Stimulated activated CD8-positive, alpha-beta memory T cell treated with anti-CD3 and anti-CD28 coated beads, Interleukin-12 subunit alpha, Interleukin-12 subunit beta, amount 100 ng/mL, for 24 hours (primary cell): ENCODE results near the gene PARP6.
A peak's percentile ranks its signal among the peaks of the same experiment; 100 is the strongest.

ENCODE experiments used
- DNase-seq: peaks from one replicate; pipeline ENCODE4 v3.0.0-alpha.2; 2020; ENCODE audit errors: extremely low read depth

PARP6 gene

GRCh38 chr15:72272213-72272996 lies at the start of gene PARP6:
PARP6 (minus strand) TSS chr15:72272554; CDS start chr15:72267477, 5,077 bp downstream.
- peak; percentile 96 for DNase-seq

GRCh38 chr15:72319985-72320671 lies 47.8 kb upstream of the PARP6 start, which contains the start of gene CELF6:
CELF6 (minus strand) TSS chr15:72320157; CDS start chr15:72319874, 283 bp downstream.
- peak; percentile 47 for DNase-seq

- no peak for DNase-seq
These were observed 47.1 kb upstream of the PARP6 start for GRCh38 chr15:72319360-72319984.

- DNase-seq = no peak
These were observed 46.1 kb upstream of the PARP6 start for GRCh38 chr15:72318408-72318942.

- DNase-seq = no peak
These were observed 43.5 kb upstream of the PARP6 start for GRCh38 chr15:72315706-72316370.

GRCh38 chr15:72313881-72314280 lies 41.5 kb upstream of the PARP6 start:
- no peak for DNase-seq

GRCh38 chr15:72313448-72313840 lies 41.1 kb upstream of the PARP6 start:
- DNase-seq = no peak

- peak; percentile 19 for DNase-seq
These were observed 40.5 kb upstream of the PARP6 start for GRCh38 chr15:72312605-72313447.

GRCh38 chr15:72307026-72307425 lies 34.7 kb upstream of the PARP6 start:
- no peak for DNase-seq

GRCh38 chr15:72306211-72306785 lies 33.9 kb upstream of the PARP6 start:
- DNase-seq = no peak

- no peak for DNase-seq
These were observed 32.2 kb upstream of the PARP6 start for GRCh38 chr15:72304596-72304995.

- DNase-seq = no peak
These were observed 30.6 kb upstream of the PARP6 start for GRCh38 chr15:72302955-72303354.

GRCh38 chr15:72289597-72290325 lies 17.4 kb upstream of the PARP6 start:
- no peak for DNase-seq

- no peak for DNase-seq
These were observed 16.6 kb upstream of the PARP6 start for GRCh38 chr15:72288796-72289596.

- DNase-seq = no peak
These were observed 13.7 kb upstream of the PARP6 start for GRCh38 chr15:72285927-72286516.

- no peak for DNase-seq
These were observed 13.0 kb upstream of the PARP6 start for GRCh38 chr15:72285402-72285801.

GRCh38 chr15:72284781-72285180 lies 12.4 kb upstream of the PARP6 start:
- DNase-seq = no peak

- no peak for DNase-seq
These were observed 9.4 kb upstream of the PARP6 start for GRCh38 chr15:72281713-72282112.

- no peak for DNase-seq
These were observed 8.4 kb upstream of the PARP6 start for GRCh38 chr15:72280751-72281150.
